HCT116 (cell line): ENCODE measurements around the gene GRK6. TPM values are rescaled to one million over a fixed set of nuclear protein-coding genes. Genes with fewer than 3 reads are reported as not detected.

Source experiments
- ATAC-seq: fragments of 200-7000 bp; cut with Tn5 transposase; 2 replicates; pipeline ENCODE4 v1.9.1; 2020; ENCODE audit warnings: mild to moderate bottlenecking, moderate library complexity
- BruUV-seq: library from RNA; stranded (reverse); fragments of 400-500 nt; replicated peaks from 2 replicates; lab custom pipeline; 2021; lab: Mats Ljungman, UMichigan
- CTCF ChIA-PET: fragments of 300-600 bp; sonication (Branson Sonifier 250); formaldehyde crosslinking; loops from one replicate; lab custom pipeline; 2021; ENCODE audit warnings: antibody characterized with exemption; lab: Charles Lee
- POLR2A ChIA-PET: fragments of 300-600, 350-600 bp; sonication (Branson Sonifier 250); formaldehyde crosslinking; loops from one replicate; lab custom pipeline; 2021; ENCODE audit warnings: antibody characterized with exemption; lab: Charles Lee
- RAD21 ChIA-PET, 2 experiments: fragments of 300-600 bp; sonication (Branson Sonifier 250); formaldehyde crosslinking; loops; one replicate each; lab custom pipeline; 2023; ENCODE audit warnings: low total read pairs in 2 of 2; ENCODE audit not compliant: uncharacterized antibody in 2 of 2, unreplicated experiment in 2 of 2, low non-redundant PET in 1 of 2; lab: Charles Lee
- DNase-seq: peaks from one replicate; pipeline ENCODE4 v3.0.0-alpha.2; 2010; ENCODE audit warnings: low read depth, low spot score
- H2AFZ ChIP-seq: fragments of 200-600 bp; shearing (Covaris generic), sonication (generic); 2 replicates; pipeline ENCODE4 v1.6.1; 2017; ENCODE audit warnings: low read depth, mixed run types, mixed read lengths, antibody characterized with exemption, low read length; ENCODE audit not compliant: poor library complexity, severe bottlenecking
- H3K27ac ChIP-seq: 2 replicates; pipeline ENCODE4 v1.5.1; 2012; ENCODE audit warnings: low read depth, low read length
- H3K27me3 ChIP-seq: fragments of 200-600 bp; sonication (generic); 2 replicates; pipeline ENCODE4 v1.6.1; 2016; ENCODE audit warnings: mixed run types, low read length, mixed read lengths; ENCODE audit not compliant: insufficient read depth
- H3K36me3 ChIP-seq, 2 experiments: fragments of 200-500 bp in 1 of 2; fragments of 200-600 bp in 1 of 2; sonication (Bioruptor generic) in 1 of 2; sonication (generic) in 1 of 2; 2 replicates each; pipeline versions ENCODE4 v1.5.1 to v1.6.1; 2014 to 2016; ENCODE audit warnings: low read length in 2 of 2, inconsistent platforms in 1 of 2, mixed read lengths in 1 of 2, mixed run types in 1 of 2; ENCODE audit not compliant: insufficient read depth in 2 of 2, control insufficient read depth in 1 of 2
- H3K4me1 ChIP-seq, 2 experiments: fragments of 200-600 bp in 1 of 2; sonication (generic) in 1 of 2; 2 replicates each; pipeline versions ENCODE4 v1.5.1 to v1.6.1; 2012 to 2017; ENCODE audit warnings: low read length in 2 of 2, inconsistent platforms in 1 of 2, mild to moderate bottlenecking in 1 of 2, mixed read lengths in 1 of 2, mixed run types in 1 of 2, moderate library complexity in 1 of 2; ENCODE audit not compliant: insufficient read depth in 2 of 2, control insufficient read depth in 1 of 2
- H3K4me2 ChIP-seq: fragments of 200-600 bp; sonication (generic); 2 replicates; pipeline ENCODE4 v1.6.1; 2017; ENCODE audit warnings: mixed run types, low read length, mixed read lengths
- H3K4me3 ChIP-seq, 2 experiments: fragments of 200-600 bp in 1 of 2; sonication (generic) in 1 of 2; replicated peaks in 1 of 2; 2 replicates each; pipeline ENCODE4 v1.5.1; 2011 to 2016; ENCODE audit warnings: low read length in 2 of 2, control low read depth in 1 of 2, low read depth in 1 of 2, mild to moderate bottlenecking in 1 of 2, mixed read lengths in 1 of 2, mixed run types in 1 of 2
- H3K79me2 ChIP-seq: fragments of 200-600 bp; sonication (generic); 2 replicates; pipeline ENCODE4 v1.6.1; 2017; ENCODE audit warnings: mild to moderate bottlenecking, mixed run types, low read length, moderate library complexity, mixed read lengths; ENCODE audit not compliant: insufficient read depth
- H3K9ac ChIP-seq: fragments of 200-600 bp; sonication (generic); 2 replicates; pipeline ENCODE4 v1.6.1; 2016; ENCODE audit warnings: low read length, mixed read lengths
- H3K9me2 ChIP-seq: fragments of 200-600 bp; sonication (generic), shearing (Covaris generic); 2 replicates; pipeline ENCODE4 v1.6.1; 2017; ENCODE audit warnings: mixed run types, mild to moderate bottlenecking, moderate library complexity; ENCODE audit not compliant: insufficient read depth
- H3K9me3 ChIP-seq, 2 experiments: fragments of 200-500 bp in 1 of 2; fragments of 200-600 bp in 1 of 2; sonication (Bioruptor generic) in 1 of 2; sonication (generic) in 1 of 2; 2 replicates each; pipeline ENCODE4 v1.6.1; 2014 to 2017; ENCODE audit warnings: low read length in 2 of 2, mixed read lengths in 2 of 2, inconsistent platforms in 1 of 2, low read depth in 1 of 2, mild to moderate bottlenecking in 1 of 2, mixed run types in 1 of 2, moderate library complexity in 1 of 2; ENCODE audit not compliant: control insufficient read depth in 1 of 2, insufficient read depth in 1 of 2
- H4K20me1 ChIP-seq: fragments of 200-600 bp; sonication (generic), shearing (Covaris generic); 2 replicates; pipeline ENCODE4 v1.6.1; 2017; ENCODE audit warnings: mixed run types, mild to moderate bottlenecking, moderate library complexity; ENCODE audit not compliant: insufficient read depth
- CBX3 ChIP-seq: IDR thresholded peaks from 2 replicates; pipeline ENCODE4 v1.6.1; 2012; ENCODE audit warnings: low read depth
- EGR1 ChIP-seq: IDR thresholded peaks from 2 replicates; pipeline ENCODE4 v1.6.1; 2012; ENCODE audit warnings: low read depth
- EZH2phosphoT487 ChIP-seq: fragments of 200-600 bp; IDR thresholded peaks from 2 replicates; pipeline ENCODE4 v1.6.1; 2018; ENCODE audit warnings: antibody characterized with exemption, borderline replicate concordance
- FOSL1 ChIP-seq: IDR thresholded peaks from 2 replicates; pipeline ENCODE4 v1.6.1; 2012; ENCODE audit warnings: low read depth
- POLR2A ChIP-seq: IDR thresholded peaks from 2 replicates; pipeline ENCODE4 v1.7.0; 2011; ENCODE audit warnings: borderline replicate concordance; ENCODE audit not compliant: insufficient read depth, insufficient read length; ENCODE audit errors: extremely low read depth
- POLR2AphosphoS5 ChIP-seq: IDR thresholded peaks from 2 replicates; pipeline ENCODE4 v1.6.1; 2011; ENCODE audit warnings: mild to moderate bottlenecking, low read depth, low read length, moderate library complexity
- RAD21 ChIP-seq: IDR thresholded peaks from 2 replicates; pipeline ENCODE4 v1.6.1; 2012; ENCODE audit warnings: low read depth, mild to moderate bottlenecking
- SP1 ChIP-seq: IDR thresholded peaks from 2 replicates; pipeline ENCODE4 v1.6.1; 2012; ENCODE audit warnings: low read depth
- SRF ChIP-seq: IDR thresholded peaks from 2 replicates; pipeline ENCODE4 v1.6.1; 2012; ENCODE audit warnings: low read depth
- TCF7L2 ChIP-seq: IDR thresholded peaks from 2 replicates; pipeline ENCODE4 v1.7.0; 2011; ENCODE audit warnings: borderline replicate concordance, inconsistent platforms; ENCODE audit not compliant: insufficient read depth, insufficient read length; ENCODE audit errors: extremely low read depth
- YY1 ChIP-seq: IDR thresholded peaks from 2 replicates; pipeline ENCODE4 v1.6.1; 2011; ENCODE audit warnings: low read length, low read depth, moderate library complexity, mild to moderate bottlenecking; ENCODE audit not compliant: insufficient replicate concordance; ENCODE audit errors: extremely low read depth
- ZFX ChIP-seq: fragments of 450-650 bp; IDR thresholded peaks from 2 replicates; pipeline ENCODE4 v1.6.1; 2017
- ZNF274 ChIP-seq: fragments of 200-500 bp; sonication (Bioruptor generic); IDR thresholded peaks from 2 replicates; pipeline ENCODE4 v1.6.1; 2014; ENCODE audit warnings: mild to moderate bottlenecking, low read depth, low read length, inconsistent platforms
- intact Hi-C: fragments of 100-400 bp; cut with micrococcal nuclease; formaldehyde crosslinking; loops from 2 replicates; pipeline ENCODE4 v1.10.0; 2022
- total RNA-seq: library from RNA; stranded (reverse); gene quantifications from one replicate; pipeline ENCODE4 v1.2.1, GENCODE V29; 2021; ENCODE audit not compliant: unreplicated experiment
- TF ChIP-seq, protein P1 (sequence below): IDR thresholded peaks from 2 replicates; pipeline ENCODE4 v1.6.1; 2011; ENCODE audit warnings: mild to moderate bottlenecking, low read length, moderate library complexity; ENCODE audit not compliant: insufficient replicate concordance; ENCODE audit errors: extremely low read depth
- TF ChIP-seq, protein P2 (sequence below): IDR thresholded peaks from 2 replicates; pipeline ENCODE4 v1.6.1; 2012
- TF ChIP-seq, protein P3 (sequence below), 3 experiments: fragments of 200-600 bp in 1 of 3; sonication (generic) in 1 of 3; IDR thresholded peaks in 2 of 3; conservative IDR thresholded peaks in 1 of 3; 2 replicates each; pipeline ENCODE4 v1.5.1; 2012 to 2017; ENCODE audit warnings: low read depth in 2 of 3, low read length in 2 of 3, antibody characterized with exemption in 1 of 3, borderline replicate concordance in 1 of 3, control low read depth in 1 of 3, mild to moderate bottlenecking in 1 of 3, mixed read lengths in 1 of 3, mixed run types in 1 of 3, moderate library complexity in 1 of 3; ENCODE audit not compliant: insufficient read depth in 1 of 3

GRK6 gene
- total RNA-seq, 1 experiment from 2014 or later: 89.3 TPM

DNA sequence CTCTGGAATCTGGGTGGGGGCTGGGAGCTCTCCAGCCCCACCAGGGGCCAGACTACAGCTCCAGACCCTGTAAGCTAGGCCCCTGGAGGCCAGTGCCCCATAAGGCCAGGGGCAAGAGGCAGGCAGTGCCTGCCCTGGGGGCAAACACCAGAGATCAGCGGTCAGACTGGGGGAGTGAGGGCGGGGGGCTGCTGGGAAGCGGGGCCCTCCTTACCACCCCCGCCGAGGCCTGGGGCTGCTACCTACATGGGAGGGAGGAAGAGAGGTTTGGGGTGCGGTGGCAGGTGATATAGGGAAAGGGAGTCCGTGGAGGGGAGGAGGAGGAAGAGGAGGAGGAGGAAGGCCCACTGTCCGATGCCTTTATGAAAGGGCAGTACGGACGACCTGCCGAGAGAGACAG is 32.9 kb downstream of the GRK6 start:
- ATAC-seq: no peak

DNA sequence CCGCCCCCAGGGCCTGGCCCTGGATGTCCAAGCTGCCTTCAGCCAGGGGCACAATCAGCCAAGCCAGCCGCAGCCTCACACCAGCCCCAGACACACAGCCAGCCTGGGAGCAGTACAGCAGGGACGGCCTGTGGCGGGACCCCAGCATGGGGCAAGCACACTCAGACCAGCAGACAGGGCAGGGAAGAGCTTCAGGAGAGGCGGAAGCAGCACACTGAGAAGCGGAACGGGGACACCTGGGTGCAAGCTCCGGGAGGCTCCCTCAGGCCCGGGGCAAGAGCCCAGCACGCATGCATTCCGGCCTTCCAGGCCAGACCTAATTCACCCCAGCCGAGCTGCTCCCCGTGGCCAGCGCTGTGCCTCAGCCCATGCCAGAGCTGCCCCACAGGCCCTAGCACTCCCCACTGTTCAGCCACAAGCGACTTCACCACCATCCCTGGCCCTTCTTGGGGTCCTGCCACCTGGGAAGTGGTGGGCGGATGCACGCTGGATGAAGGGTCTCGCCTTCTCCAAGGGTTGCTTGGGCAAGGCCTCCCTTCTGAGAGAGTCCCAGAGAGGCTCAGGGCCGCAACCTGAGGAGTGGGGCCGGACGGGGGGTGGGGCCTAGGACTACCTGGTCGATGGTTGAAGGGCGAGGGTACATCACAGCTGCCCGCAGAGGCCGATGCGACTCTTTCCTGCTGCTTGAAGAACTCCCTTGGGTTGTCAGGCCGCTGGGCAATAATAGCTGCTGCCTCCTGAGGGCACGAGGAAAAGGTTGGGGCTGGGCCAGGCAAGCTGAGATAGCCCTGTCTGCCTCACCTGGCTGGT is 33.5 kb downstream of the GRK6 start:
- CTCF ChIA-PET: interaction anchor here (0.9 kb wide), 1 partner anchor 35 kb away, joined by 3 read pairs; no protein-coding TSS in a partner anchor
- POLR2A ChIA-PET: no interaction called here

More for the DNA sequence above, 32.9 kb downstream of the GRK6 start:
- RAD21 ChIA-PET: no interaction called here
- Histone ChIP-seq H3K27me3 (no peaks in the 10 kb centered on the region), H3K9ac (no peak overlapping the region), H2AFZ (no peak overlapping the region), H3K4me1 (peaks cover 8 to 27% of the 10 kb centered on the region in 2 experiments; a peak in 3 of 4 replicates), H3K4me3 (no peak overlapping the region), H3K27ac (no peak overlapping the region), H3K9me3 (no peaks in the 10 kb centered on the region), H3K36me3 (peaks cover 0 to 16% of the 10 kb centered on the region in 2 experiments; a peak in 1 of 4 replicates), H3K9me2 (no peaks in the 10 kb centered on the region), H4K20me1 (no peaks in the 10 kb centered on the region), H3K79me2 (no peaks in the 10 kb centered on the region), H3K4me2 (no peak overlapping the region)
- CTCF ChIA-PET: no interaction called here
- DNase-seq: no peak
- intact Hi-C loops: no loop called here
- TF ChIP-seq TCF7L2 (no peak), EGR1 (no peak), FOSL1 (no peak)
- POLR2A ChIA-PET: no interaction called here
- BruUV-seq: no TSS peak

More for the DNA sequence above, 33.5 kb downstream of the GRK6 start:
- TF ChIP-seq, protein P1, sequence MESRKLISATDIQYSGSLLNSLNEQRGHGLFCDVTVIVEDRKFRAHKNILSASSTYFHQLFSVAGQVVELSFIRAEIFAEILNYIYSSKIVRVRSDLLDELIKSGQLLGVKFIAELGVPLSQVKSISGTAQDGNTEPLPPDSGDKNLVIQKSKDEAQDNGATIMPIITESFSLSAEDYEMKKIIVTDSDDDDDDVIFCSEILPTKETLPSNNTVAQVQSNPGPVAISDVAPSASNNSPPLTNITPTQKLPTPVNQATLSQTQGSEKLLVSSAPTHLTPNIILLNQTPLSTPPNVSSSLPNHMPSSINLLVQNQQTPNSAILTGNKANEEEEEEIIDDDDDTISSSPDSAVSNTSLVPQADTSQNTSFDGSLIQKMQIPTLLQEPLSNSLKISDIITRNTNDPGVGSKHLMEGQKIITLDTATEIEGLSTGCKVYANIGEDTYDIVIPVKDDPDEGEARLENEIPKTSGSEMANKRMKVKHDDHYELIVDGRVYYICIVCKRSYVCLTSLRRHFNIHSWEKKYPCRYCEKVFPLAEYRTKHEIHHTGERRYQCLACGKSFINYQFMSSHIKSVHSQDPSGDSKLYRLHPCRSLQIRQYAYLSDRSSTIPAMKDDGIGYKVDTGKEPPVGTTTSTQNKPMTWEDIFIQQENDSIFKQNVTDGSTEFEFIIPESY: no peak
- TF ChIP-seq SP1: no peak
- no peak for TF ChIP-seq RAD21
- no peak for TF ChIP-seq EZH2phosphoT487
- TF ChIP-seq, protein P2, sequence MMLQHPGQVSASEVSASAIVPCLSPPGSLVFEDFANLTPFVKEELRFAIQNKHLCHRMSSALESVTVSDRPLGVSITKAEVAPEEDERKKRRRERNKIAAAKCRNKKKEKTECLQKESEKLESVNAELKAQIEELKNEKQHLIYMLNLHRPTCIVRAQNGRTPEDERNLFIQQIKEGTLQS: no peak
- no peak for TF ChIP-seq EGR1
- no peak for TF ChIP-seq ZFX
- TF ChIP-seq ZNF274: no peak
- TF ChIP-seq, protein P3, sequence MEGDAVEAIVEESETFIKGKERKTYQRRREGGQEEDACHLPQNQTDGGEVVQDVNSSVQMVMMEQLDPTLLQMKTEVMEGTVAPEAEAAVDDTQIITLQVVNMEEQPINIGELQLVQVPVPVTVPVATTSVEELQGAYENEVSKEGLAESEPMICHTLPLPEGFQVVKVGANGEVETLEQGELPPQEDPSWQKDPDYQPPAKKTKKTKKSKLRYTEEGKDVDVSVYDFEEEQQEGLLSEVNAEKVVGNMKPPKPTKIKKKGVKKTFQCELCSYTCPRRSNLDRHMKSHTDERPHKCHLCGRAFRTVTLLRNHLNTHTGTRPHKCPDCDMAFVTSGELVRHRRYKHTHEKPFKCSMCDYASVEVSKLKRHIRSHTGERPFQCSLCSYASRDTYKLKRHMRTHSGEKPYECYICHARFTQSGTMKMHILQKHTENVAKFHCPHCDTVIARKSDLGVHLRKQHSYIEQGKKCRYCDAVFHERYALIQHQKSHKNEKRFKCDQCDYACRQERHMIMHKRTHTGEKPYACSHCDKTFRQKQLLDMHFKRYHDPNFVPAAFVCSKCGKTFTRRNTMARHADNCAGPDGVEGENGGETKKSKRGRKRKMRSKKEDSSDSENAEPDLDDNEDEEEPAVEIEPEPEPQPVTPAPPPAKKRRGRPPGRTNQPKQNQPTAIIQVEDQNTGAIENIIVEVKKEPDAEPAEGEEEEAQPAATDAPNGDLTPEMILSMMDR (IDR thresholded peaks at IDR 0.05 in 2 of 3, conservative IDR thresholded peaks at IDR 0.05 in 1 of 3; ENCODE audit: borderline replicate concordance in 1 of 3, insufficient read depth in 1 of 3, low read depth in 2 of 3, low read length in 2 of 3): no peak
- no peak for TF ChIP-seq POLR2AphosphoS5
- no peak for TF ChIP-seq CBX3
- TF ChIP-seq SRF: no peak
- TF ChIP-seq POLR2A: no peak
- no peak for TF ChIP-seq YY1
- TF ChIP-seq, all 23 proteins: peak for 0
- Histone ChIP-seq H3K9ac (no peak overlapping the region), H3K4me1 (peaks cover 8 to 22% of the 10 kb centered on the region in 2 experiments; a peak in 3 of 4 replicates), H3K4me3 (no peak overlapping the region), H3K4me2 (no peak overlapping the region), H3K9me2 (no peaks in the 10 kb centered on the region), H3K27me3 (no peaks in the 10 kb centered on the region), H3K9me3 (no peaks in the 10 kb centered on the region), H3K27ac (no peak overlapping the region), H3K36me3 (peaks cover under 1 to 16% of the 10 kb centered on the region in 2 experiments; a peak in 2 of 4 replicates), H2AFZ (no peak overlapping the region), H4K20me1 (no peaks in the 10 kb centered on the region), H3K79me2 (no peaks in the 10 kb centered on the region)
- BruUV-seq: no TSS peak
- DNase-seq: no peak
- RAD21 ChIA-PET: no interaction called here
- no peak for ATAC-seq
- intact Hi-C loops: no loop called here
